Keratinocyte (primary cell): ENCODE results near the gene TET1.

Source experiments
- EZH2 ChIP-seq: IDR thresholded peaks from one replicate; pipeline ENCODE4 v1.6.1; 2012; ENCODE audit warnings: inconsistent platforms, mild to moderate bottlenecking, low read length, moderate library complexity
- TF ChIP-seq, protein P1 (sequence below), 3 experiments: IDR thresholded peaks in 1 of 3; conservative IDR thresholded peaks in 1 of 3; optimal IDR thresholded peaks in 1 of 3; 2 replicates in 2 of 3; 3 replicates in 1 of 3; pipeline versions ENCODE3 to v1.5.1; 2011; ENCODE audit warnings: low read length in 3 of 3, mild to moderate bottlenecking in 3 of 3, moderate library complexity in 2 of 3, control low read depth in 1 of 3, inconsistent platforms in 1 of 3; ENCODE audit not compliant: insufficient read depth in 2 of 3; ENCODE audit errors: extremely low read depth in 1 of 3

DNA sequence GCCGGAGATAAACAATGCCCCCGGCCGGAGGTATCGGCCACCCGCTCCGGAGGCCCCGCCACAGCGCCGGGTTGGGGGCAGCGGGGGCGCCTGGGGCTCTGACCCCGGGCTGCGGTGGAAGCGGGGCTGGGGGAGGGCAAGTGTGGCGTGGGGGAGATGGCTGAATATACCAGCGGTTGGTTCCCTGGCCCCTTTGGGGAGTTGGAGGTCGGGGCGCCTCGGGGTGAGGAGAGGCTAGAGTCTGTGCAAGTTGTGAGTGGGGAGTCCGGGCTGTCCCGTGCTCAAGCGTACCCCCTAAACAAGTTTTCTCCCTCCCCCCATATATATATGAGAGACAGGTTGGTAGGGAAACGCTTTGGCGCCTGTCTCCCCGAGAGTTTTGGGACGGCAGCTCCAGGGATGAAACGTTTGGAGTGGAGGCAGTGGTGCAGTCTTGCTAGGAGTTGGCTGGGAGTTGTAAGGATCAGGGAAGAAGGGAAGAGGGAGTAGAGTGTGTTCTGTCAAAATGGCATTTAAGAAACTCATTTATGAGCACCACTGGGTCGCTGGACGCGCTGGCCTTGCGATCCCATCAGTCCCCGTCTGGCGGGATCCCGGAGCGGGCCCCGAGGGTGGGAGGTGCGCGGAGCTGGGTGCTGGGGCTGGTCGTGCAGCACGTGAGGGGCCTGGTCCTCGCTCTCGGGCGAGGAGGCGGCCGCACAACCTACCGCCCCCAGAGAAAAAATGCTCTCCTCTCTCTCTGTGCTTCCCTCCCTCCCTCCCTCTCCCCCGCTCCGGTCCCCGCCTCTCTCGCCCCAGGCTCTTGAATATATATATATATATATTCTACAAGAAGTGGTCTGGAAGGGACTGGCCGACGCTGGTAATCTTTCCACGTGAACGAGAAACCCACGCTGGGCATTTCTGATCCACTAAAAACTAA lies 1.1 kb downstream of the TET1 start:
- TF ChIP-seq, protein P1, sequence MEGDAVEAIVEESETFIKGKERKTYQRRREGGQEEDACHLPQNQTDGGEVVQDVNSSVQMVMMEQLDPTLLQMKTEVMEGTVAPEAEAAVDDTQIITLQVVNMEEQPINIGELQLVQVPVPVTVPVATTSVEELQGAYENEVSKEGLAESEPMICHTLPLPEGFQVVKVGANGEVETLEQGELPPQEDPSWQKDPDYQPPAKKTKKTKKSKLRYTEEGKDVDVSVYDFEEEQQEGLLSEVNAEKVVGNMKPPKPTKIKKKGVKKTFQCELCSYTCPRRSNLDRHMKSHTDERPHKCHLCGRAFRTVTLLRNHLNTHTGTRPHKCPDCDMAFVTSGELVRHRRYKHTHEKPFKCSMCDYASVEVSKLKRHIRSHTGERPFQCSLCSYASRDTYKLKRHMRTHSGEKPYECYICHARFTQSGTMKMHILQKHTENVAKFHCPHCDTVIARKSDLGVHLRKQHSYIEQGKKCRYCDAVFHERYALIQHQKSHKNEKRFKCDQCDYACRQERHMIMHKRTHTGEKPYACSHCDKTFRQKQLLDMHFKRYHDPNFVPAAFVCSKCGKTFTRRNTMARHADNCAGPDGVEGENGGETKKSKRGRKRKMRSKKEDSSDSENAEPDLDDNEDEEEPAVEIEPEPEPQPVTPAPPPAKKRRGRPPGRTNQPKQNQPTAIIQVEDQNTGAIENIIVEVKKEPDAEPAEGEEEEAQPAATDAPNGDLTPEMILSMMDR (optimal IDR thresholded peaks at IDR 0.05 in 1 of 3, IDR thresholded peaks at IDR 0.05 in 1 of 3, conservative IDR thresholded peaks at IDR 0.05 in 1 of 3; ENCODE audit: extremely low read depth in 1 of 3, insufficient read depth in 2 of 3, low read length in 3 of 3) = no peak
- TF ChIP-seq EZH2 = peak; percentile 90
